Astrocyte (in vitro differentiated cells and primary cell): ENCODE measurements around the gene DSCAM. TPM values are rescaled to one million over a fixed set of nuclear protein-coding genes. Genes with fewer than 3 reads are reported as not detected.

Experiments used
- DNase-seq: peaks from one replicate; pipeline ENCODE4 v3.0.0-alpha.2; 2010; ENCODE audit warnings: low read depth
- FAIRE-seq: peaks from 2 replicates; lab custom pipeline; 2011; peaks lifted over from hg19 to GRCh38; lab: Jason Lieb, UNC
- H2AFZ ChIP-seq: 2 replicates; pipeline ENCODE4 v1.6.0; 2012; ENCODE audit warnings: low read depth, low read length, inconsistent platforms
- H3K27ac ChIP-seq: 2 replicates; pipeline ENCODE4 v1.5.1; 2011; ENCODE audit warnings: low read depth, low read length, inconsistent platforms
- H3K27me3 ChIP-seq: 2 replicates; pipeline ENCODE4 v1.6.0; 2011; ENCODE audit warnings: low read length, inconsistent platforms; ENCODE audit not compliant: insufficient read depth
- H3K36me3 ChIP-seq: 2 replicates; pipeline ENCODE4 v1.5.1; 2011; ENCODE audit warnings: low read length, inconsistent platforms; ENCODE audit not compliant: insufficient read depth
- H3K4me1 ChIP-seq: 2 replicates; pipeline ENCODE4 v1.5.1; 2011; ENCODE audit warnings: low read length, inconsistent platforms; ENCODE audit not compliant: insufficient read depth
- H3K4me2 ChIP-seq: 2 replicates; pipeline ENCODE4 v1.6.0; 2012; ENCODE audit warnings: low read length, inconsistent platforms
- H3K4me3 ChIP-seq: 2 replicates; pipeline ENCODE4 v1.5.1; 2011; ENCODE audit warnings: low read depth, mild to moderate bottlenecking, low read length, inconsistent platforms; ENCODE audit not compliant: insufficient read depth
- H3K79me2 ChIP-seq: 2 replicates; pipeline ENCODE4 v1.6.0; 2012; ENCODE audit warnings: mild to moderate bottlenecking, low read length, inconsistent platforms; ENCODE audit not compliant: insufficient read depth
- H3K9ac ChIP-seq: 2 replicates; pipeline ENCODE4 v1.6.0; 2012; ENCODE audit warnings: mild to moderate bottlenecking, low read length, inconsistent platforms
- H3K9me3 ChIP-seq: 2 replicates; pipeline ENCODE4 v1.5.1; 2012; ENCODE audit warnings: low read depth, mild to moderate bottlenecking, low read length, inconsistent platforms; ENCODE audit not compliant: insufficient read depth
- H4K20me1 ChIP-seq: 2 replicates; pipeline ENCODE4 v1.6.0; 2012; ENCODE audit warnings: low read length, inconsistent platforms; ENCODE audit not compliant: insufficient read depth
- H3K27ac Mint-ChIP-seq: one replicate; pipeline ENCODE4 v1.8.0; 2021; ENCODE audit warnings: mild to moderate bottlenecking, mixed read lengths; ENCODE audit not compliant: unreplicated experiment
- H3K27me3 Mint-ChIP-seq: one replicate; pipeline ENCODE4 v1.8.0; 2021; ENCODE audit warnings: low read depth, mixed read lengths; ENCODE audit not compliant: unreplicated experiment
- H3K36me3 Mint-ChIP-seq: one replicate; pipeline ENCODE4 v1.8.0; 2021; ENCODE audit warnings: low read depth, mixed read lengths; ENCODE audit not compliant: unreplicated experiment
- H3K4me1 Mint-ChIP-seq: one replicate; pipeline ENCODE4 v1.8.0; 2021; ENCODE audit warnings: low read depth, mixed read lengths; ENCODE audit not compliant: unreplicated experiment
- H3K4me3 Mint-ChIP-seq: one replicate; pipeline ENCODE4 v1.8.0; 2021; ENCODE audit warnings: mild to moderate bottlenecking, moderate library complexity, mixed read lengths; ENCODE audit not compliant: unreplicated experiment
- H3K9me3 Mint-ChIP-seq: one replicate; pipeline ENCODE4 v1.8.0; 2021; ENCODE audit warnings: mild to moderate bottlenecking, mixed read lengths; ENCODE audit not compliant: unreplicated experiment
- EZH2 ChIP-seq: IDR thresholded peaks from 2 replicates; pipeline ENCODE4 v1.6.1; 2012; ENCODE audit warnings: mild to moderate bottlenecking, low read length, inconsistent platforms; ENCODE audit not compliant: insufficient read depth
- total RNA-seq: library from RNA; stranded (reverse); gene quantifications from 2 replicates; pipeline ENCODE4 v1.2.1, GENCODE V29; 2021
- TF ChIP-seq, protein P1 (sequence below): IDR thresholded peaks from 2 replicates; pipeline ENCODE4 v1.5.1; 2011; ENCODE audit warnings: low read depth, mild to moderate bottlenecking, inconsistent platforms, low read length, moderate library complexity; ENCODE audit not compliant: insufficient read depth

The DSCAM gene
- total RNA-seq, 1 donor from 2014 or later = 0.18 TPM

DNA sequence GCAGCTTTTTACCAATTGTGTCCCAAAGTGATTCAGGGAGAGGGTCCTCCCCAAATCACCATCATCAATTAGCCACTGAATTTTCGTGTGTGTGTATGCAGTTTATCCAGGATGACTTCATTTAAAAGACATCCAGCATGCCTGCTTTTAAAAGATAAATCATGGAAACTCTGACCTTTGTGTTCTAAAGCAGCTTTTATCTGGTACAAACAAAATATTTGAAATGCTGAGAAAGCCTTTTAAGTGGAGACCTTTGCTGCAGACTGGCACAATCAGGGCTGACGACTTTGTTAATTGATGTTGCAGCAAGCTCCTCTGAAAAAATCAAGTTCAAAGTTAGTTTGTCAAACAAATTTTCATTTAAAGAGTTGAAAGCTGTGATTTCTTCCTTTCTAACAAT, 875.0 kb downstream of the DSCAM start:
- Mint-ChIP-seq H3K4me3 (no peak overlapping the region), H3K27me3 (peaks cover 2% of the 10 kb centered on the region), H3K4me1 (peaks cover 2% of the 10 kb centered on the region), H3K27ac (no peak overlapping the region), H3K36me3 (no peaks in the 10 kb centered on the region), H3K9me3 (peaks cover 7% of the 10 kb centered on the region)
- Histone ChIP-seq H3K27me3 (no peaks in the 10 kb centered on the region), H4K20me1 (no peaks in the 10 kb centered on the region), H3K4me1 (no peaks in the 10 kb centered on the region), H3K4me3 (no peak overlapping the region), H3K27ac (no peak overlapping the region), H3K4me2 (no peak overlapping the region), H3K9me3 (no peaks in the 10 kb centered on the region), H3K36me3 (no peaks in the 10 kb centered on the region), H3K9ac (no peak overlapping the region), H2AFZ (no peak overlapping the region), H3K79me2 (no peaks in the 10 kb centered on the region)
- no peak for TF ChIP-seq EZH2
- DNase-seq = no peak
- FAIRE-seq = no peak

DNA sequence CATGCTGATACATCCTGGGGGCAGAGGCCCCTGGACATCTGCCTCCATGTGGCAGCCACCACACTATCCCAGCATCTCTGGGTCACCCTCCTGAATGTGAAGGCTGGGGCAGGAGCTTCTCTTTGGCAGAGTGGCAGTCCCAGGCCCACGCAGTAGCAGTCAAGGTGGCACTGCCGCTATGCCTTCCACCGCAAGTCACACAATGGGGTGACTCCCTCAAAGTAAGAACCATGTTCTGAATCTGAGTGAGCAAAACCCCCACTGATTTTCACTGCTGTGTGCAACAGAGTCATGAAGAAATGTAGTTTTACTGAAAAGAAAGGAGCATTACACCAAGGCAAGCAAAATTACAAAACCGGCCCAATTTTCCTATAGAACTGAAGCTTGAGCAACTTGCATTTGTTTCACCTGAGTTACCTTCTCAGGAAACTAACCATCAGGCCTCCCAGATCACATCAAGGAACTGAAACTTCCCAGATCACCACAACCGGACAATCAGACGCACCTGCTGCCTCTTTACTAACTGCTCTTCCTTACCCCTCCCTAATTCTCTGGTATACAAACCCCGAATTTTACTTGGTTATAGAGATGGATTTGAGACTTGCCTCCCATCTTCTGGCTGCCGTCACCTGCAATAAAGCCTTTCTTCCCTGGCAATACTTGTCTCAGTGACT, 877.1 kb downstream of the DSCAM start:
- Mint-ChIP-seq H3K27ac (no peak overlapping the region), H3K4me1 (peaks cover 2% of the 10 kb centered on the region), H3K4me3 (no peak overlapping the region), H3K9me3 (peaks cover 8% of the 10 kb centered on the region), H3K36me3 (no peaks in the 10 kb centered on the region), H3K27me3 (peaks cover 5% of the 10 kb centered on the region)
- no peaks in the 10 kb centered on the region for H3K9me3 ChIP-seq
- no peaks in the 10 kb centered on the region for H3K27me3 ChIP-seq
- DNase-seq (no peak), FAIRE-seq (no peak)
- no peak overlapping the region for H3K4me2 ChIP-seq
- TF ChIP-seq, protein P1, sequence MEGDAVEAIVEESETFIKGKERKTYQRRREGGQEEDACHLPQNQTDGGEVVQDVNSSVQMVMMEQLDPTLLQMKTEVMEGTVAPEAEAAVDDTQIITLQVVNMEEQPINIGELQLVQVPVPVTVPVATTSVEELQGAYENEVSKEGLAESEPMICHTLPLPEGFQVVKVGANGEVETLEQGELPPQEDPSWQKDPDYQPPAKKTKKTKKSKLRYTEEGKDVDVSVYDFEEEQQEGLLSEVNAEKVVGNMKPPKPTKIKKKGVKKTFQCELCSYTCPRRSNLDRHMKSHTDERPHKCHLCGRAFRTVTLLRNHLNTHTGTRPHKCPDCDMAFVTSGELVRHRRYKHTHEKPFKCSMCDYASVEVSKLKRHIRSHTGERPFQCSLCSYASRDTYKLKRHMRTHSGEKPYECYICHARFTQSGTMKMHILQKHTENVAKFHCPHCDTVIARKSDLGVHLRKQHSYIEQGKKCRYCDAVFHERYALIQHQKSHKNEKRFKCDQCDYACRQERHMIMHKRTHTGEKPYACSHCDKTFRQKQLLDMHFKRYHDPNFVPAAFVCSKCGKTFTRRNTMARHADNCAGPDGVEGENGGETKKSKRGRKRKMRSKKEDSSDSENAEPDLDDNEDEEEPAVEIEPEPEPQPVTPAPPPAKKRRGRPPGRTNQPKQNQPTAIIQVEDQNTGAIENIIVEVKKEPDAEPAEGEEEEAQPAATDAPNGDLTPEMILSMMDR = no peak
- no peak for TF ChIP-seq EZH2
- no peaks in the 10 kb centered on the region for H3K36me3 ChIP-seq
- H4K20me1 ChIP-seq = no peaks in the 10 kb centered on the region
- no peak overlapping the region for H3K4me3 ChIP-seq
- H2AFZ ChIP-seq = no peak overlapping the region
- no peak overlapping the region for H3K27ac ChIP-seq
- no peaks in the 10 kb centered on the region for H3K79me2 ChIP-seq
- no peaks in the 10 kb centered on the region for H3K4me1 ChIP-seq
- no peak overlapping the region for H3K9ac ChIP-seq

DNA sequence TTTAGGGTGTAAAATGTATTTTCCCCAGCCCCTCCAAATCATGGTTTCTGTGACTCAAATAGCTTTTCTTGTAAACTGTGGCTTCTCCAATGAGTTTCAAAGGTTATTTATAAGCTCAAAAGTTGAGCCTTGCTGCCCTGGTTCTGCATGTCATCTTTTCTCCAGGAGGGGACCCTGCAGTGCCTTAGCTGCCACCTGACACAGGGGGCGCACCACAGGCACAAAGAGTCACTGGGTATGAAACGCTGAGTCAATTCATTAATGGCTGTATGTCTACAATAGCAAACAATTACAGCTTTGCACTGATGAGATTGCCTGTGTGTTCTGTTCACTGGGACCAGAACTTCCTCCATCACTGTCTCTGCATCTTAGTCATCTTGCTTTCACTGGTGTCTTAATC, 878.9 kb downstream of the DSCAM start:
- Histone ChIP-seq H2AFZ (no peak overlapping the region), H4K20me1 (no peaks in the 10 kb centered on the region), H3K79me2 (no peaks in the 10 kb centered on the region), H3K36me3 (no peaks in the 10 kb centered on the region), H3K4me3 (no peak overlapping the region), H3K27me3 (no peaks in the 10 kb centered on the region), H3K9me3 (no peaks in the 10 kb centered on the region), H3K4me1 (no peaks in the 10 kb centered on the region), H3K4me2 (no peak overlapping the region), H3K9ac (no peak overlapping the region), H3K27ac (no peak overlapping the region)
- TF ChIP-seq, protein P1 = no peak
- TF ChIP-seq EZH2 = no peak
- H3K9me3 Mint-ChIP-seq = peaks cover 8% of the 10 kb centered on the region
- H3K27ac Mint-ChIP-seq = no peak overlapping the region
- peaks cover 8% of the 10 kb centered on the region for H3K27me3 Mint-ChIP-seq
- DNase-seq = no peak
- no peaks in the 10 kb centered on the region for H3K36me3 Mint-ChIP-seq
- no peak overlapping the region for H3K4me3 Mint-ChIP-seq
- H3K4me1 Mint-ChIP-seq = peaks cover 2% of the 10 kb centered on the region
- no peak for FAIRE-seq
